Tongue (tissue), 2 donors: ENCODE measurements around the gene SOX1. TPM values are rescaled to one million over a fixed set of nuclear protein-coding genes. Genes with fewer than 3 reads are reported as not detected.

Source experiments
- DNase-seq: peaks from one replicate; pipeline ENCODE4 v3.0.0-alpha.2; 2015
- total RNA-seq: library from RNA; depleted of rRNA; stranded (reverse); fragments of >200 nt; gene quantifications from one replicate; pipeline ENCODE4 v1.2.3, GENCODE V29; 2014

Gene SOX1
- not detected for total RNA-seq

GRCh38 chr13:112067116-112067741 is at the start of gene SOX1:
SOX1 (plus strand) TSS chr13:112067149; CDS start chr13:112067659, 510 bp downstream.
- peak; percentile 52 for DNase-seq

GRCh38 chr13:112024577-112024976 is 42.4 kb upstream of the SOX1 start:
- no peak for DNase-seq

GRCh38 chr13:112027250-112027649 is 39.7 kb upstream of the SOX1 start:
- DNase-seq = no peak

GRCh38 chr13:112028481-112028880 is 38.5 kb upstream of the SOX1 start:
- no peak for DNase-seq

GRCh38 chr13:112029143-112029542 is 37.8 kb upstream of the SOX1 start:
- no peak for DNase-seq

- peak; percentile 84 for DNase-seq
Observed at GRCh38 chr13:112032186-112032993, 34.6 kb upstream of the SOX1 start.

- peak; percentile 63 for DNase-seq
Observed at GRCh38 chr13:112034231-112034630, 32.7 kb upstream of the SOX1 start.

GRCh38 chr13:112034846-112035245 is 32.1 kb upstream of the SOX1 start:
- DNase-seq = no peak

GRCh38 chr13:112042496-112042895 is 24.5 kb upstream of the SOX1 start:
- DNase-seq = no peak

- DNase-seq = no peak
Observed at GRCh38 chr13:112052213-112052612, 14.7 kb upstream of the SOX1 start.

GRCh38 chr13:112053167-112053743 is 13.7 kb upstream of the SOX1 start:
- no peak for DNase-seq

GRCh38 chr13:112053744-112054615 is 13.0 kb upstream of the SOX1 start:
- DNase-seq = no peak

- no peak for DNase-seq
Observed at GRCh38 chr13:112054616-112055015, 12.3 kb upstream of the SOX1 start.

- no peak for DNase-seq
Observed at GRCh38 chr13:112055036-112055914, 11.7 kb upstream of the SOX1 start.

GRCh38 chr13:112055915-112056269 is 11.1 kb upstream of the SOX1 start:
- DNase-seq = no peak

GRCh38 chr13:112056284-112056727 is 10.6 kb upstream of the SOX1 start:
- no peak for DNase-seq

- no peak for DNase-seq
Observed at GRCh38 chr13:112056739-112057438, 10.1 kb upstream of the SOX1 start.

- no peak for DNase-seq
Observed at GRCh38 chr13:112057439-112057735, 9.6 kb upstream of the SOX1 start.

GRCh38 chr13:112057736-112058518 is 9.0 kb upstream of the SOX1 start:
- DNase-seq = no peak

GRCh38 chr13:112058519-112058873 is 8.5 kb upstream of the SOX1 start:
- no peak for DNase-seq
